Esophagus muscularis mucosa (tissue), 4 donors: ENCODE results near the gene STUM.

Experiments used
- EP300 ChIP-seq: sonication (generic); formaldehyde crosslinking; IDR thresholded peaks from one replicate; pipeline ENCODE4 v1.6.1; 2017; ENCODE audit warnings: antibody characterized with exemption
- POLR2A ChIP-seq: fragments of 450-650 bp; IDR thresholded peaks from one replicate; pipeline ENCODE4 v1.6.1; 2017; ENCODE audit warnings: antibody characterized with exemption, moderate library complexity, mild to moderate bottlenecking, low read depth
- TF ChIP-seq, protein P1 (sequence below), 3 experiments: fragments of 200-600 bp in 2 of 3; fragments of 450-650 bp in 1 of 3; sonication (generic) in 2 of 3; IDR thresholded peaks; one replicate each; pipeline ENCODE4 v1.5.1; 2017 to 2019; ENCODE audit warnings: antibody characterized with exemption in 3 of 3, mild to moderate bottlenecking in 2 of 3, moderate library complexity in 1 of 3

DNA sequence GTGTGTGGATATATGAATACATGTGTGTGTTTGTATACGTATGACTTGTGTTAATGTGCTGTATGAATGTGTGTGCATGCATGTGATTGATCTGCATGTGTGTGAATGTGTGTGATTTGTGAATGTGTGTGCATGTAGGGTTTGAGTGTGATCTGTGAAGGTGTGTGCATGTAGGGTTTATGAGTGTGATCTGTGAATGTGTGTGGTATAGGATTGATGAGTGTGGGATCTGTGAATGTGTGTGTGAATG is 88.2 kb downstream of the STUM start:
- TF ChIP-seq, protein P1, sequence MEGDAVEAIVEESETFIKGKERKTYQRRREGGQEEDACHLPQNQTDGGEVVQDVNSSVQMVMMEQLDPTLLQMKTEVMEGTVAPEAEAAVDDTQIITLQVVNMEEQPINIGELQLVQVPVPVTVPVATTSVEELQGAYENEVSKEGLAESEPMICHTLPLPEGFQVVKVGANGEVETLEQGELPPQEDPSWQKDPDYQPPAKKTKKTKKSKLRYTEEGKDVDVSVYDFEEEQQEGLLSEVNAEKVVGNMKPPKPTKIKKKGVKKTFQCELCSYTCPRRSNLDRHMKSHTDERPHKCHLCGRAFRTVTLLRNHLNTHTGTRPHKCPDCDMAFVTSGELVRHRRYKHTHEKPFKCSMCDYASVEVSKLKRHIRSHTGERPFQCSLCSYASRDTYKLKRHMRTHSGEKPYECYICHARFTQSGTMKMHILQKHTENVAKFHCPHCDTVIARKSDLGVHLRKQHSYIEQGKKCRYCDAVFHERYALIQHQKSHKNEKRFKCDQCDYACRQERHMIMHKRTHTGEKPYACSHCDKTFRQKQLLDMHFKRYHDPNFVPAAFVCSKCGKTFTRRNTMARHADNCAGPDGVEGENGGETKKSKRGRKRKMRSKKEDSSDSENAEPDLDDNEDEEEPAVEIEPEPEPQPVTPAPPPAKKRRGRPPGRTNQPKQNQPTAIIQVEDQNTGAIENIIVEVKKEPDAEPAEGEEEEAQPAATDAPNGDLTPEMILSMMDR (IDR thresholded peaks at IDR 0.05): no peak
- TF ChIP-seq POLR2A (no peak), EP300 (no peak)
